EL (cell line): ENCODE results near the gene TPO.

Experiments used
- DNase-seq: peaks from one replicate; pipeline ENCODE4 v3.0.0-alpha.2; 2016

The TPO gene

GRCh38 chr2:1451422-1451821 lies 38.2 kb downstream of the TPO start:
- no peak for DNase-seq

DNA sequence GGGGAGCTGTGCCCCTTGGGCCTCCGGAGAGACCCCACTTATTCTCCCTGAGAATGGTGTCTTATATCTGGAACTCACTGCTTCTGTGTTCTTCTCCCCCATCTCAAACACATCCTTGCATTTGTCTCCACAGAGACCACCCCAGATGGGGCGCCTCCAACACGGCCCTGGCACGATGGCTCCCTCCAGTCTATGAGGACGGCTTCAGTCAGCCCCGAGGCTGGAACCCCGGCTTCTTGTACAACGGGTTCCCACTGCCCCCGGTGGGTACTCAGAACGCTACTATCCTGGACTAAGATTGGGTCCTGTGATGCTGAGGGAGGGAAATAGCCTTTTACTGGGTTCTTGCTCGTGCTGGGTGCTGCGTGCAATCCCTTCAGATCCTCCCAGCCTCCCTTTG lies 40.3 kb downstream of the TPO start:
- no peak for DNase-seq

DNA sequence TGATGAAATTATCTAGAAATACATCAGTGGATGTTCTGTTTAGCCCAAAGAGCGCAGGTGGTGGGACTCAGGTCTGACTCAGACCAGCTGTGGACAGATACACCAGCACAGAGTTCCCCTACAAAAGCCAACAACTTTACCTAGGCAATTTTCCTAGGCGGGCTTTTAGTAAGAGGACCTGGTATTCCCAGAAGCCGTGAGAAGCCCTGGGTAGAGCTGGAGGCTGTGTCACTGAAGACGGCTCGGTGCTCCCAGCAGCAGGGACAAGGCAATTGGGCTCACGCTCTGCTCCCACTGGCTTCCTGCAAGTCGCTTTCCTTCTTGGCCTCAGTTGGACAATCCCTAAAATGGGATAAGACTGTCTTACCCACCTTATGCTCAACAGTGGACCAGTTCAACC lies 41.1 kb downstream of the TPO start:
- DNase-seq, result no peak

GRCh38 chr2:1455466-1455865 lies 42.2 kb downstream of the TPO start:
- peak; percentile 62 for DNase-seq

DNA sequence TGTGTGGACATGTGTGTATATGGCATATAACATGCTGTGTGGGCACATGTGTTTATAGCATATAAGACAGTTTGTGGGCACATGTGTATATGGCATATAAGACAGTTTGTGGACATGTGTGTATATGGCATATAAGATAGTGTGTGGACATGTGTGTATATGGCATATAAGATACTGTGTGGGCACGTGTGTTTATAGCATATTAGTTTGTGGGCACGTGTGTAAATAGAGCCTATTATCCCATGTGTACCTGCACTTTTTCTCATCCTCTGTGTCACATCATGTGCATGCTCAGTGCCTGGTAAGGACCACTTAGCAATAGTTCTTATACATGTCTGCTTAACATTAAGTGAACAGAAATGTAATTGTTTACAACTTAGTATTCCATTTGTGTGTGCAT lies 45.2 kb downstream of the TPO start:
- no peak for DNase-seq

DNA sequence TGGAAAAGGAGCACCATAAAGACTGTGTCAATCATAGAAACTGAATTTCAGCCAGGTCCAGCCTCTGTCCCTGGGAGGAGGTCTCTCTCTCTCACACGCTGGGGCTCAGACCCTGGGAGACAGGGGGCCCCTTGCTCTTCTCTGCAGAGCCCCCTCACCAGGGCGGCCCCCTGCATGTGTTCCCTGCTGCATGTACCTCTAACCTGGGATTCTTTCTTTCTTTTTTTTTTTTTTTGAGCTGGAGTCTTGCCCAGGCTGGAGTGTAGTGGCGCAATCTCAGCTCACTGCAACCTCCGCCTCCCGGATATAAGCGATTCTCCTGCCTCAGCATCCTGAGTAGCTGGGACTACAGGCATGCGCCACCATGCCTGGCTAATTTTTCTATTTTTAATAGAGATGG lies 46.5 kb downstream of the TPO start:
- no peak for DNase-seq

DNA sequence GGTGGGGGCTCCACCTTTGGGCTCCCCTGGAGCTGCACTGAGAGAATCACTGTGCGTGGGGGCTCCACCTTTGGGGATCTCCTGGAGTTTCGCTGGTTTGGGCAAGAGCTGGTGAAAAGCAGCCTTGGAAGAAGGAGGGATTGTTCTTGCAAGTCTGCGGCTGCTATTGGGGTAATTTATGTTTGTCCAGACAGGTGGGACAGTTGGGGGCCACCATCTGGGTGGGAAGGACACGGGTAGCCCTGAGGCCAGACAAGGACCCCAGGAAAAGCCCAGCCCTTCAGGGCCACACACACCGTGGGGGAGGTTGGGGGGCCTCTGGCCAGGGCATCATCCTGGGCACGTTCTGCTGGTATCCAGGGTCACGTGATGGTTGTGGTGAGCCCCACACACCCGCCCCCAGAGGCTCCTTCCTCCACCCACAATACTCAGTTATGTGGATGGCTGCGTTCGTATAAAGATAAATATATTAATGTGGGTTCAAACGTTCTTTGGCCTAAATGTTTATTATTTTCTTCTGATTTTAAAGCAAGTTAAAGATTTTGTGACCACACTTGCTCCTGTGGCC lies 47.7 kb downstream of the TPO start:
- no peak for DNase-seq

GRCh38 chr2:1461507-1462390 lies 48.5 kb downstream of the TPO start:
- DNase-seq, result no peak

GRCh38 chr2:1462994-1463393 lies 49.7 kb downstream of the TPO start:
- no peak for DNase-seq

DNA sequence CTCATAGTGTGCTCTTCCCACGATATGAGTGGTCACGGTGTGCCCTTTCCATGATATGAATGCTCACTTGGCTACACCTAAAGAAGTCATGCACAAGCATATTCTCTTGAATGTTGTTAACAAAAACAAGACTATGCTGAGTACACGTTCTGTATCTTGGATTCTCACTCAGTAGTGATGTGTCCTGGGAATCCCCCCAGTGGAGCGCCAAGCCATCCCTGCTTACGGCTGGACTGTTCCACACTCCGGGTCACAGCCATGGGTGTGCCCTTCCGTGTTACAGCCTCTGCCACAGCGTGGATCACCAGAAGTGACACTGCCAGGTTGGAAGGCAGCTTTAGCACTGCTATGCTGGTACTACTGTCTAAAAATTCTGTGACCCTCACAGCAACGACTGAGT lies 59.1 kb downstream of the TPO start:
- no peak for DNase-seq

DNA sequence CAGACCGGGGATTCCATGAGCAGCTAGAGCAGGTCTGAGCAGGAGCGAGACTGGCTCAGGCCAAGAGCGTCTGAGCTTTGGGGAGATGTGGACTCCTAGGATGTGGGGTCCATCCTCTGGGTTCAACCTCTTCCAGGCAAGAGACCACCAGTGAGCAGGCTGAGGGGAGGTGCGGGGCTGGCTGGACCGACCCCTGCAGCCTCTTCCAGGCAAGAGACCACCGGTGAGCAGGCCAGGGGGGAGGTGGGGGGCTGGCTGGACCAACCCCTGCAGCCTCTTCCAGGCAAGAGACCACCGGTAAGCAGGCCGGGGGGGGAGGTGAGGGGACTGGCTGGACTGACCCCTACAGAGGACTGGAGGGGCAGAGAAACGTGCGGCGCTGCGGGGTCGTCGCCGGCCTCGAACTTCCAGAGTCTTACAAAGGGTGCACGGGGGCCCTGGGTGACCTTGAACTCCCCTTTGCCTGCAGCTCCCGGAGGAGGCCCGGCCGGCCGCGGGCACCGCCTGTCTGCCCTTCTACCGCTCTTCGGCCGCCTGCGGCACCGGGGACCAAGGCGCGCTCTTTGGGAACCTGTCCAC lies 63.4 kb downstream of the TPO start:
- no peak for DNase-seq

- DNase-seq, result no peak
These were observed 64.2 kb downstream of the TPO start for GRCh38 chr2:1477196-1478040.

DNA sequence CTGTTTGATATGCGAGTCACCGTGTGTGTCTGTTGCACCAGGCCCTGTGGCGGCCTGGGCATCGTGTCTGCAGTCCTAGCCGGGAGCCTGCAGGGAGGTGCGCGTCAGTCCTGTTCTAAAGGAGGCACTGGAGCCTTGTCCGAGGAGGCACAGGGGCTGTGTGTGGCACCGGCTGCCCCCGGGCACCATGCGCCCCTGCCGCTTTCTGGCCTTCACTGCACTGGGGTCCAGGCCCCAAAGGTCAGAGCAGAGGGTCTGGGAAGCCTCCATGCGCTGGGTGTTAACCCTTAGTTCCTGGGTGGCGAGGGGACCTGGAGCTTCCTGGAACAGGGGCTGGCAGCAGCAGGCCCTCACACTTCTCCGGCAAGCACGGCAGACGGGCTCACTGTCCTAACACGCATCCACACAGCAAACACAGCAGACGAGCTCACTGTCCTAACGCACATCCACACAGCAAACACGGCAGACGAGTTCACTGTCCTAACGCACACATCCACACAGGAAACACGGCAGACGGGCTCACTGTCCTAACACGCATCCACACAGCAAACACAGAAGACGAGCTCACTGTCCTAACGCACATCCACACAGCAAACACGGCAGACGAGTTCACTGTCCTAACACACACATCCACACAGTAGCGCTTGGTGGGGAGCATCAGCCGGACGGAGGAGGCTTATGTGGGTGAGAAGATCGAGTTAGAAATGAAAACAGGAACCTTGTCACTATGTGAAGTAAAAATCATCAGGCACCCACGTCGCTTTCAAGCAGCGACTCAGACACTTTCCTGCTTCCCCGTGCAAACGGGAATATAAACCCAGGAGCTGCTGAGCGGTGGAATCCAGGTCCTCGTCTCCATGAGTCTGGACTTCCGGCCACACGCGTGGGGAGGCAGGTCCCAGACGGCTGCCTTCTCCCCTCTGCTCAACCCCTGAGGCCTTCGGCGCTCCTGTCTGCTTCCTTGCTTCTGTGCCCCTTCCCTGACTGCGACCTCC lies 65.3 kb downstream of the TPO start:
- DNase-seq, result no peak

GRCh38 chr2:1479346-1479745 lies 66.1 kb downstream of the TPO start:
- no peak for DNase-seq

DNA sequence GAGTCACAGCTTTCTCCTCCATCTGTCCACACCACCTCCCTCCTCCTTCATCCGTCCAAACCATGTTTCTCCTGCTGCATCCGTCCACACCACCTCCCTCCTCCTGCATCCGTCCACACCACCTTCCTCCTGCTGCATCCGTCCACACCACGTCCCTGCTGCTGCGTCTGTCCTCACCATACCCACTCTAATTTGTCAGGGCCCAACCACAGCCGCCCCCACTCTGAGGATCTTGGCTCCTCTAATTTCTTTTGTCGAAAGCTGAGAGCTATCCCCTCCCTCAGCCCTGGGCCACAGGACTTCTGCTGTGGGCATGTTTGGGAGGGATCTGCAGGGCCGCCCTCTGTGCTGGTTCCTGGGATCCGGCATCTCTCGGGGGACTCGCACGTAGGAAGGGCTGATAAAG lies 67.4 kb downstream of the TPO start:
- DNase-seq, result peak; percentile 24

- DNase-seq, result no peak
These were observed 68.4 kb downstream of the TPO start for GRCh38 chr2:1481406-1482252.

GRCh38 chr2:1482253-1482675 lies 69.0 kb downstream of the TPO start:
- no peak for DNase-seq

DNA sequence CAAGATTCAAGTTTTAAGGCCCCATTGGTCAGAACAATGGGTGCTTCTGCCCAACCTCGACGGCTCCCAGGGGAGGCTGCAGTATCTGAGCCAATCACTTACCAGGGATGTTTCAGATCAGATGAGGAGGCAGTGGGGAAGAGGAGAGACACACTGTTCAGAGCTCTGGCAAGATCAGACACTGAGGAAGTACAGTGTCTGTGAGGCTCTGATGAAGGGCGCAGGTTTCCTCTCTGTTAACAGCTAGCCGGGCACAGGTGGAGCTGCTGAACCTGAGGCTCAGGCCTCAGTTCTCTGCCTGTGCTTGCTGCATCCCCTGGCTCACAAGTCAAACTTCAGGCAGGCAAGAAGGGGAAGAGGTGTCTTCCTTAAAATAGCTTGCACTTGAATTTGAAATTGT lies 69.7 kb downstream of the TPO start:
- DNase-seq, result no peak

GRCh38 chr2:1483551-1483950 lies 70.3 kb downstream of the TPO start:
- no peak for DNase-seq

DNA sequence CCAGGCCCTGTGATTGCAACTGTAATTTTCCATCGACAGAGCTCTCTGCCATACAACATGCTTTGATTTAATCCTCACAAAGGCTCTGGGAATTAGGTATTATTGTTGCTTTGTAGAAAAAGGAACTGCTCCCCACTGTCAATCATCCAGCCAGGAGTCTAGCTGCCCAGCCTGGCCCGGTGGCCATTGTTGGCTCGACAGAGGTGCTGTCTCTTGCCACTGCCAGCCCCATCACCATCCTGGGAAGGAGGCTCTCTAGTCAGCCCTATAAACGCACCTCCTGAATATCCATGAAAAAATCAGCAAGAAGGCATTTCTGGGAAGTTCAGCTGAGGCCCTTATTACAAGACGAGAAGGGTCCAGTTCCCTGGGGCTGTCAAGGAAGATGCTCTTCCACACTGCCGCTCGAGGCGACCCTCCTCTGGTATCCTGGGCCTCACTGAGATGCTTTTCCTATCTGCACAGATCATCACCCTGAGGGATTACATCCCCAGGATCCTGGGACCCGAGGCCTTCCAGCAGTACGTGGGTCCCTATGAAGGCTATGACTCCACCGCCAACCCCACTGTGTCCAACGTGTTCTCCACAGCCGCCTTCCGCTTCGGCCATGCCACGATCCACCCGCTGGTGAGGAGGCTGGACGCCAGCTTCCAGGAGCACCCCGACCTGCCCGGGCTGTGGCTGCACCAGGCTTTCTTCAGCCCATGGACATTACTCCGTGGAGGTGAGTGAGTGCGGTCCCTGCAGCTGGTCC lies 71.0 kb downstream of the TPO start:
- no peak for DNase-seq
